GM12892 (cell line): ENCODE measurements around the gene EIF2AK2. TPM values are rescaled to one million over a fixed set of nuclear protein-coding genes. Genes with fewer than 3 reads are reported as not detected.
"Not testable (repeated sequence)": the region's sequence is repeated elsewhere in the genome, so short reads cannot be mapped to it uniquely, and the experiment has no call there.

Source experiments
- DNase-seq: peaks from one replicate; pipeline ENCODE4 v3.0.0; 2011; ENCODE audit not compliant: insufficient read length
- FAIRE-seq: peaks from 2 replicates; lab custom pipeline; 2011; peaks lifted over from hg19 to GRCh38; lab: Jason Lieb, UNC
- POLR2A ChIP-seq: IDR thresholded peaks from 2 replicates; pipeline ENCODE4 v1.6.1; 2011; ENCODE audit warnings: low read depth, low read length, control low read depth
- POLR2AphosphoS5 ChIP-seq: IDR thresholded peaks from 2 replicates; pipeline ENCODE4 v1.6.1; 2011; ENCODE audit warnings: low read depth, low read length, control low read depth
- TAF1 ChIP-seq: IDR thresholded peaks from 2 replicates; pipeline ENCODE4 v1.6.1; 2011; ENCODE audit warnings: low read depth, mild to moderate bottlenecking, control low read depth, low read length, borderline replicate concordance
- polyA plus RNA-seq: library from polyadenylated mRNA; unstranded; fragments of >200 nt; gene quantifications from one replicate; pipeline ENCODE4 v1.2.1, GENCODE V29; 2012; ENCODE audit warnings: missing spikeins, inconsistent platforms; ENCODE audit not compliant: missing spikeins

EIF2AK2 gene
- 49.2 TPM for polyA plus RNA-seq

DNA sequence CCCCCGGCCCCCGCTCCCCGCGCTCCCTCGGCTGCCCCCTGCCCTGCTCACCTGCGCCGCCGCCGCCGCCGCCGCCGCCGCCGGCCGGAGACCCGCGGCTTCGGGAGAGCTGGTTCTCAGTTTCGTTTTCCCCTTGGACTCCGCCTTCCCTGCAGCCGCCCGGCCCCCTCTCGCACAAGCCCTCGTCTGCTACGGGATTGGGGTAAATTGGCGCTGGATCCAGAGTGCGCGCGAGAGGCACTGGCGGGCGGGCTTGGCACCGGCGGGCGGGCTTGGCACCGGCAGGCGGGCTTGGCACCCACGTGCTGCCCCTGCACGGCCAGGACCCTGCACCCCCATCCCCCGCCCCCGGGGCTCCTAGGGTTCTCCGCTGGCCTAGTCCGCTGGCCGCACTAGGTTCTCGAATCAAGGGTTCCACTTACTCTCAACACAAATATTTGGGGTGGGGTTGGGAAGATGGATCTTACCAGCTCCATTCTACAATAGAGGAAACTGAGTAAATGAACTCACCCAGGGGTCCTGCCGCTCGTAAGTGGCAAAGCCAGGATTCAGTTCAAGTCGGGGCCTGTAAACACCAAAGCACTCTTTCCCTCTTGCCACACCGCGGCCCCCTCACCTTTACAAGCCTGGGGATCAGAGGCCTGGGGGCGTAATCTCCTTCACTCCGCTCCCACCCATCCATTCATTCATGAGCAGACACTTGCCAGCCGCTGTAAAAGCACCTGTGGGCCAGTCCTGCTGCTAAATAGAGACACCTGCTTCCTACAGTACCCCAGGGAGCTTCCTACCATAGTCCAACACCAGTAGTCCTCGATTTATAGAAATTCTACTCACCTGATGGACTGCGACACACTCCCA, at the start of gene EIF2AK2:
Gene EIF2AK2 (minus strand): TSS at position 124 of the 858 bp plus-strand sequence. CDS start 9,174 bp downstream, outside the sequence.
- peak; percentile 92 for DNase-seq
- FAIRE-seq: peak; percentile 60
- TF ChIP-seq POLR2AphosphoS5 (no peak), POLR2A (peak; percentile 71; the same call in 1 of the 2 replicates), TAF1 (peak; percentile 59; the same call in 1 of the 2 replicates)

- DNase-seq (no peak), FAIRE-seq (no peak)
- TF ChIP-seq POLR2A: no peak
- no peak for TF ChIP-seq POLR2AphosphoS5
- TF ChIP-seq TAF1: no peak
Observed at GRCh38 chr2:37205689-37206341, 49.0 kb upstream of the EIF2AK2 start.

DNA sequence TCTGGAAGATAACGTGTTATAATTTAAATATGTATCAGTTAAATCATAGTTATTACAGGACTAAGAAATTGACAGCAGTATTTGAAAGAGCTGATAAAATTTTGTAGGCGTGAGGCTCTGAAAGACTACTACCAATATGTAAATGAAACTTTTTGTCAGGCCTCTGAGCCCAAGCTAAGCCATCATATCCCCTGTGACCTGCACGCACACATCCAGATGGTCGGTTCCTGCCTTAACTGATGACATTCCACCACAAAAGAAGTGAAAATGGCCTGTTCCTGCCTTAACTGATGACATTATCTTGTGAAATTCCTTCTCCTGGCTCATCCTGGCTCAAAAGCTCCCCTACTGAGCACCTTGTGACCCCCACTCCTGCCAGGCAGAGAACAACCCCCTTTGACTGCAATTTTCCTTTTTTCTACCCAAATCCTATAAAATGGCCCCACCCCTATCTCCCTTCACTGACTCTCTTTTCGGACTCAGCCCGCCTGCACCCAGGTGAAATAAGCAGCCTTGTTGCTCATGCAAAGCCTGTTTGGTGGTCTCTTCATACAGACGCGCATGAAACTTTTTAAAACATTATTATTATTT, 48.4 kb upstream of the EIF2AK2 start:
- not testable (repeated sequence) for FAIRE-seq, DNase-seq

DNA sequence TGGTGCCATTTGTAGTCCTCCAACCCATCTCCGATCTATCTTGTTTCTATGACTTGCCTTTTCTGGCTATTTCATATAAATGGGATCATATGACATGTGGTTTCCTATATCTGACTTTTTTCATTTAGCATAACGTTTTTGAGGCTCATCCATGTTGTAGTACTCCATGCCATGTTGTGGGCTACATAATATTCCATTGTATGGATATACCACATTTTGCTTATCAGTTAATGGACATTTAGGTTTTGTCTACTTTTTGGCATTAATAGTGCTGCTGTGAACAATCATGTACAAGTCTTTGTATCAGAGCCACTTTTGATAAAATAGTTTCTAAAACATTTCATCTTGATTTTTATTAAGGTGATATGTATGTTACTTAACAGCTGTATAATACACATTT, 46.9 kb upstream of the EIF2AK2 start:
- DNase-seq (no peak), FAIRE-seq (no peak)
- no peak for TF ChIP-seq POLR2A
- TF ChIP-seq TAF1: no peak
- no peak for TF ChIP-seq POLR2AphosphoS5

DNA sequence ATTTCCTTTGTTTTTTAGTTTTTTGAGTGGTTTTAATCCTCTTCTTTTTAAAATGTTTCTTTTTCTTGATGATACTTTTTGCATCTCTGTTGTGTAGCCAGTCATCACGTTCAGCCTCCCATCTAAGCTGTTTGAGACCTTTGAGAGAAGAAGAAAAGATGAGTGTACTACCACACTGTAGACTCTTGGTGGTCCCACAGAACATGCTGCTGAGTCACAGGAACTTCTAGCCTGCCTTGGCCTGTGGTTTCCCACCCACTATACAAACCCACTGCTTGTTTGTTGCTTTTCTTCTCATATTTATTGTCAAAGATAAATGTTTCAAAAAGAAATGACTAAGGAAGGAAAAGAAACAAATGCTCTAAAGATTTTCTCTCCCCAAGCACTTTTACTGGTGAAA, 45.0 kb upstream of the EIF2AK2 start:
- DNase-seq (no peak), FAIRE-seq (no peak)
- TF ChIP-seq TAF1 (no peak), POLR2A (no peak), POLR2AphosphoS5 (no peak)

- TF ChIP-seq POLR2AphosphoS5 (no peak), POLR2A (no peak), TAF1 (no peak)
- FAIRE-seq (no peak), DNase-seq (no peak)
Observed at GRCh38 chr2:37201208-37201607, 44.4 kb upstream of the EIF2AK2 start.

- no peak for FAIRE-seq
- DNase-seq: no peak
- TF ChIP-seq POLR2AphosphoS5 (no peak), TAF1 (no peak), POLR2A (no peak)
Observed at GRCh38 chr2:37198681-37199065, 41.9 kb upstream of the EIF2AK2 start.

DNA sequence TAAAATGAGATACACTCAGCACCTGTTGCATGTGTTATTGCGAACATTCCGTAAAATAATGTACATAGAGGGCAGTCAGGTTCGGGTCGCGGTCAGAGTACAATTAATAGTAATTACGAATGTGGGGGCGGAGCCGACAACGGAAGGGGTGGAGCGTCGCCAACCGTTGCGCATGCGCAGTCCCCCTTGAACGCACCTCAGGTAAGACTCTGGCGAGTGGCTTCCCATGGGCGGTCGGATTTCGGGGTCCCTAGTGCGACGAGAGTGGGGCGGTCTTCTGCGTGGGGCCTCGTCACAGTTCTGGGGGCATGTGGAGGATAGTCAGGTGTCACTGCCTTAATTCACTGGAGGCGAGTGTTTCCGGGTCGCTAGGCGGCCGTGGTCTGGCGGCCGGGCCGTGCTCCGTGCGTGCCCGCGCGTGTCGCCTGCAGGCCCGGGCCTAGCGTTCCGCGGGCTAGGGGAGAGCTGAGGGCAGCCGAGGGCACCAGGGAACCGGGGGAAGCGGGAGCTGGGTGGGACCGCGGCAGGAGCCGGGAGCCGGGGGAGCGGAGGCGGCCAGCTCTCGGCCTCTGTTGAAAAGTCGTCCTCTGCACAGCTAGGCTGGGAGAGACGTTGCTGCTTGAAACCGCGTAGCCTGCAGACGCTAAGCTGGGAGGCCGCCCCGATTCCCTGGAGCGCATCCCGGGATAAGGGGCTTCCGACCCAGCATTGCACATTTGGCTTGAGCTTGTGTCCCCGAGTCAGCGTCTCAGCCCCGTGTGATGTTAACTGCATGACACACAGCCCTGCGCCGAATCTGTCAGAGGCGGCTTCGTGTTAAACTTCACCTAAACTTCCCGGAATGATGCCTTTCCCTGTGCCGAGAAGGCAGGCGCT, 39.8 kb upstream of the EIF2AK2 start, which contains the start of gene CEBPZOS:
Gene CEBPZOS (plus strand): TSS at position 177 of the 876 bp plus-strand sequence. CDS start 3,209 bp downstream, outside the sequence.
- FAIRE-seq: peak; percentile 99
- peak; percentile 70 for DNase-seq
- TF ChIP-seq POLR2AphosphoS5 (peak; percentile 82), POLR2A (peak; percentile 82), TAF1 (no peak)

DNA sequence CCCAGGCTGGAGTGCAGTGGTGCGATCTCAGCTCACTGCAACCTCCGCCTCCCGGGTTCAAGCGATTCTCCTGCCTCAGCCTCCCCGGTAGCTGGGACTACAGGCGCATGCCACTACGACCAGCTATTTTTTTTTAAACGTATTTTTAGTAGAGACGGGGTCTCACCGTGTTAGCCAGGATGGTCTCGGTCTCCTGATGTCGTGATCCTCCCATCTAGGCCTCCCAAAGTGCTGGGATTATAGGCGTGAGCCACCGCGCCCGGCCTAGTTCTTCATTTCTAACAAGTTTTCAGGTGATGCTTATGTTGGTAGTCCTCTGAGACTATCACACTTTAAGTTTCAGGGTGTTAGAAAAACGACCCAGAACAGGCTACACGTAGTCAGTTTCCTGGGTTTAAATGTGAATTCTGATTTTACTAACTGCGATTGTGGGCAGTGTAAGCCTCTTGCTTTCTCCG, 39.1 kb upstream of the EIF2AK2 start:
- FAIRE-seq, DNase-seq: not testable (repeated sequence)

- FAIRE-seq (no peak), DNase-seq (no peak)
- no peak for TF ChIP-seq POLR2AphosphoS5
- TF ChIP-seq POLR2A: no peak
- TF ChIP-seq TAF1: no peak
Observed at GRCh38 chr2:37192551-37192950, 35.8 kb upstream of the EIF2AK2 start.

DNA sequence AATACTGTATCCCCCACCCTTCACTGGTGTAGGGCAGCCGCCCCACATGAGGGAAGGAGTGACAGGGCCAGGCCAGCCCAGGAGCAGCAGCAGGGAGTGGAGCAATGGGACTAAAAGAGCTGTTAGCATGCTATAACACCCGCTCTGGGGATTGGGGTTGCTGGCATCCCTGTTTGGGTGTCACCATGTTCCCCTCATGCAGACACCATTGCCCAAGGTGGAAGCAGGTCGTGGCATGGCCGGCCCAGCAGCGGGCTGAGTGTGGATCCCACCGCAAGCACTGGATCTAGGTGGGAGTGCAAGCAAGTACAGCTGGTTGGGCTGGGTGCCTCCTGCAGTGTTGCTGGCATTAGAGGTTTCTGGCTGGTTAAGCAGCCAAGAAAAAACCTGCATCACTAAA, 35.0 kb upstream of the EIF2AK2 start:
- no peak for FAIRE-seq

More for the DNA sequence above, 35.0 kb upstream of the EIF2AK2 start:
- DNase-seq: no peak
- TF ChIP-seq POLR2AphosphoS5: no peak
- TF ChIP-seq POLR2A: no peak
- TF ChIP-seq TAF1: no peak
